HepG2 (cell line): ENCODE results near the gene WSCD2. TPM values are rescaled to one million over a fixed set of nuclear protein-coding genes. Genes with fewer than 3 reads are reported as not detected.
A peak's percentile ranks its signal among the peaks of the same experiment; 100 is the strongest.

Source experiments
- ATAC-seq: fragments of 200-7000 bp; cut with Tn5 transposase; 3 replicates; pipeline ENCODE4 v1.9.1; 2020; ENCODE audit warnings: mild to moderate bottlenecking, moderate library complexity
- BruUV-seq: library from RNA; stranded (reverse); fragments of 400-500 nt; replicated peaks from 2 replicates; lab custom pipeline; 2021; lab: Mats Ljungman, UMichigan
- CTCF ChIA-PET: fragments of 300-600 bp; formaldehyde crosslinking; extraction: SDS; loops from one replicate; lab custom pipeline; 2021; ENCODE audit warnings: low total read pairs, inconsistent platforms, low intra/inter-chr PET ratio; lab: Yijun Ruan, JAX
- POLR2A ChIA-PET: fragments of 350-600 bp; sonication (Branson Sonifier 250); formaldehyde crosslinking; loops from one replicate; lab custom pipeline; 2020; ENCODE audit warnings: antibody characterized with exemption, inconsistent platforms; lab: Yijun Ruan, JAX
- DNase-seq: peaks from one replicate; pipeline ENCODE4 v3.0.0-alpha.2; 2015; ENCODE audit warnings: low spot score
- FAIRE-seq: peaks from 3 replicates; lab custom pipeline; 2011; peaks lifted over from hg19 to GRCh38; lab: Jason Lieb, UNC
- H2AFZ ChIP-seq: one replicate; pipeline ENCODE4 v1.6.1; 2011; ENCODE audit warnings: low read length, inconsistent platforms
- H3K27ac ChIP-seq: fragments of 300-600 bp; 3 replicates; pipeline ENCODE4 v1.8.0; 2011; ENCODE audit warnings: mixed run types, mild to moderate bottlenecking, mixed read lengths, low read length, inconsistent platforms; ENCODE audit not compliant: insufficient read depth; ENCODE audit errors: extremely low read length
- H3K27me3 ChIP-seq, 2 experiments: fragments of 200-600 bp in 1 of 2; 2 replicates in 1 of 2; 3 replicates in 1 of 2; pipeline versions ENCODE4 v1.6.0 to v1.8.0; 2011; ENCODE audit warnings: low read length in 2 of 2, mild to moderate bottlenecking in 2 of 2, moderate library complexity in 2 of 2, inconsistent platforms in 1 of 2; ENCODE audit not compliant: insufficient read depth in 2 of 2, control insufficient read depth in 1 of 2
- H3K36me3 ChIP-seq, 2 experiments: fragments of 200-600 bp in 1 of 2; replicated peaks in 1 of 2; 2 replicates in 1 of 2; 3 replicates in 1 of 2; pipeline versions ENCODE4 v1.5.1 to v1.8.0; 2011; ENCODE audit warnings: low read length in 2 of 2, inconsistent platforms in 1 of 2; ENCODE audit not compliant: insufficient read depth in 2 of 2, control insufficient read depth in 1 of 2
- H3K4me1 ChIP-seq: 2 replicates; pipeline ENCODE4 v1.5.1; 2012; ENCODE audit warnings: low read length, inconsistent platforms; ENCODE audit not compliant: insufficient read depth
- H3K4me2 ChIP-seq: 2 replicates; pipeline ENCODE4 v1.6.0; 2011; ENCODE audit warnings: low read depth, low read length, inconsistent platforms
- H3K4me3 ChIP-seq, 3 experiments: fragments of 200-600 bp in 1 of 3; sonication (generic), shearing (Covaris generic) in 1 of 3; replicated peaks in 1 of 3; 2 replicates each; pipeline ENCODE4 v1.5.1; 2011 to 2016; ENCODE audit warnings: low read length in 3 of 3, inconsistent platforms in 2 of 3, low read depth in 2 of 3, mild to moderate bottlenecking in 2 of 3, control low read depth in 1 of 3, mixed read lengths in 1 of 3; ENCODE audit not compliant: insufficient read depth in 1 of 3
- H3K79me2 ChIP-seq: one replicate; pipeline ENCODE4 v1.6.1; 2011; ENCODE audit warnings: low read length, inconsistent platforms; ENCODE audit not compliant: insufficient read depth
- H3K9ac ChIP-seq: 2 replicates; pipeline ENCODE4 v1.6.0; 2011; ENCODE audit warnings: mild to moderate bottlenecking, low read depth, low read length, inconsistent platforms; ENCODE audit not compliant: insufficient read depth
- H3K9me3 ChIP-seq: 2 replicates; pipeline ENCODE4 v1.5.1; 2012; ENCODE audit warnings: mild to moderate bottlenecking, low read length
- H4K20me1 ChIP-seq: 2 replicates; pipeline ENCODE4 v1.6.0; 2011; ENCODE audit warnings: inconsistent platforms, mild to moderate bottlenecking, low read length, moderate library complexity; ENCODE audit not compliant: insufficient read depth
- FOXA1 ChIP-seq, 2 experiments: fragments of 450-650 bp in 1 of 2; sonication (generic) in 1 of 2; formaldehyde crosslinking in 1 of 2; IDR thresholded peaks; 2 replicates each; pipeline versions ENCODE4 v1.4.0 to v1.6.1; 2016 to 2020; ENCODE audit warnings: missing genetic modification reagents in 1 of 2
- JUN ChIP-seq: sonication (generic); formaldehyde crosslinking; IDR thresholded peaks from 2 replicates; pipeline ENCODE4 v1.4.0; 2020; ENCODE audit warnings: mild to moderate bottlenecking, missing genetic modification reagents
- MAFF ChIP-seq: IDR thresholded peaks from 2 replicates; pipeline ENCODE4 v1.6.1; 2011; ENCODE audit warnings: low read depth, low read length, improper control_type of control experiment
- MAFK ChIP-seq, 2 experiments: IDR thresholded peaks in 1 of 2; conservative IDR thresholded peaks in 1 of 2; 2 replicates each; pipeline ENCODE4 v1.6.1; 2011; ENCODE audit warnings: improper control_type of control experiment in 2 of 2, low read length in 2 of 2
- MED13 ChIP-seq: sonication (generic); formaldehyde crosslinking; IDR thresholded peaks from 2 replicates; pipeline ENCODE4 v1.5.0; 2020; ENCODE audit warnings: missing genetic modification reagents
- MED8 ChIP-seq: sonication (generic); formaldehyde crosslinking; IDR thresholded peaks from 2 replicates; pipeline ENCODE4 v1.8.1; 2023; ENCODE audit warnings: mild to moderate bottlenecking, missing genetic modification reagents; ENCODE audit not compliant: insufficient replicate concordance
- MYC ChIP-seq: sonication (generic); formaldehyde crosslinking; IDR thresholded peaks from 2 replicates; pipeline ENCODE4 v1.9.0; 2021; ENCODE audit warnings: missing genetic modification reagents, borderline replicate concordance
- ZNF296 ChIP-seq: sonication (generic); formaldehyde crosslinking; conservative IDR thresholded peaks from 2 replicates; pipeline ENCODE4 v1.5.0; 2020; ENCODE audit warnings: mild to moderate bottlenecking, missing genetic modification reagents
- ZNF652 ChIP-seq: IDR thresholded peaks from 2 replicates; pipeline ENCODE4 v1.6.1; 2016; ENCODE audit warnings: low read depth, borderline replicate concordance
- ZNF720 ChIP-seq: sonication (generic); formaldehyde crosslinking; IDR thresholded peaks from 2 replicates; pipeline ENCODE4 v1.4.0; 2020; ENCODE audit warnings: missing genetic modification reagents
- ZNF749 ChIP-seq: sonication (generic); formaldehyde crosslinking; IDR thresholded peaks from 2 replicates; pipeline ENCODE4 v1.8.0; 2022; ENCODE audit warnings: mild to moderate bottlenecking, missing genetic modification reagents, moderate library complexity, borderline replicate concordance
- ZNF784 ChIP-seq: sonication (generic); formaldehyde crosslinking; IDR thresholded peaks from 2 replicates; pipeline ENCODE4 v1.5.1; 2020; ENCODE audit warnings: missing genetic modification reagents, mild to moderate bottlenecking, borderline replicate concordance
- ZNF883 ChIP-seq: sonication (generic); formaldehyde crosslinking; IDR thresholded peaks from 2 replicates; pipeline ENCODE4 v1.5.1; 2020; ENCODE audit warnings: mild to moderate bottlenecking, missing genetic modification reagents; ENCODE audit errors: not compliant biosample characterization
- ZSCAN5A ChIP-seq: sonication (generic); formaldehyde crosslinking; IDR thresholded peaks from 2 replicates; pipeline ENCODE4 v1.8.0; 2022; ENCODE audit warnings: mild to moderate bottlenecking, missing genetic modification reagents, borderline replicate concordance
- WGBS: methylation state at CpG from one replicate; pipeline ENCODE4 v1.1.6; 2017; ENCODE audit warnings: low lambda C conversion rate; 5-methylcytosine and 5-hydroxymethylcytosine counted together
- in situ Hi-C: cut with HindIII; loops from 2 replicates; pipeline ENCODE4 v1.10.0; 2017; ENCODE audit warnings: low pct_unique_long_range_greater_than_20kb; ENCODE audit not compliant: extremely low pct_ligation_motif_present
- intact Hi-C: fragments of 100-400 bp; cut with micrococcal nuclease; formaldehyde crosslinking; loops from one replicate; pipeline ENCODE4 v1.10.0; 2022; ENCODE audit not compliant: unreplicated experiment
- polyA plus RNA-seq, 8 experiments: library from polyadenylated mRNA; depleted of rRNA in 3 of 8; stranded (reverse) in 7 of 8; unstranded in 1 of 8; fragments of >200 nt; fragmentation: Illumina TruSeq in 4 of 8; extraction: Trizol in 4 of 8; gene quantifications; 2 replicates each; pipeline versions ENCODE4 v1.2.1 to v1.2.3, GENCODE V29; 2011 to 2016; ENCODE audit warnings: low read depth in 4 of 8, missing spikeins in 1 of 8, mixed read lengths in 1 of 8; ENCODE audit not compliant: insufficient read depth in 1 of 8
- total RNA-seq, 5 experiments: library from RNA; depleted of rRNA; stranded (reverse); fragments of >200 nt; fragmentation: Illumina TruSeq; extraction: Trizol; gene quantifications; 2 replicates each; pipeline ENCODE4 v1.2.3, GENCODE V29; 2016; ENCODE audit warnings: low read depth in 1 of 5
- TF ChIP-seq, protein P1 (sequence below): sonication (generic); formaldehyde crosslinking; conservative IDR thresholded peaks from 2 replicates; pipeline ENCODE4 v1.8.0; 2022; ENCODE audit warnings: missing genetic modification reagents
- TF ChIP-seq, protein P2 (sequence below): sonication (generic); formaldehyde crosslinking; IDR thresholded peaks from 2 replicates; pipeline ENCODE4 v1.8.1; 2023; ENCODE audit warnings: mild to moderate bottlenecking, inconsistent platforms, moderate library complexity, missing genetic modification reagents, borderline replicate concordance

WSCD2 gene
- total and polyA plus RNA-seq, 2 of the 13 experiments (the other 11 are each of a cell fraction or from before 2014, with no cell fraction given), result not detected

GRCh38 chr12:108196319-108196718 is 67.2 kb downstream of the WSCD2 start:
- Histone ChIP-seq H2AFZ (no peak overlapping the region), H3K4me1 (no peaks in the 10 kb centered on the region), H3K9me3 (no peaks in the 10 kb centered on the region), H4K20me1 (no peaks in the 10 kb centered on the region), H3K36me3 (no peaks in the 10 kb centered on the region), H3K79me2 (no peaks in the 10 kb centered on the region), H3K27me3 (no peaks in the 10 kb centered on the region), H3K4me2 (no peak overlapping the region), H3K9ac (no peak overlapping the region), H3K27ac (no peak overlapping the region), H3K4me3 (no peak overlapping the region)
- in situ Hi-C loops, result loop anchor here (25.0 kb wide), 1 partner anchor 209 kb away; no protein-coding TSS in a partner anchor
- 0% methylated on average over 1 of the region's 1 CpG for WGBS
- FAIRE-seq (no peak), ATAC-seq (no peak), DNase-seq (no peak)
- intact Hi-C loops, result no loop called here
- ChIA-PET CTCF (no interaction called here), POLR2A (no interaction called here)
- no TSS peak for BruUV-seq
- TF ChIP-seq ZSCAN5A, result no peak
- TF ChIP-seq JUN (CRISPR knock-in tag), result no peak
- TF ChIP-seq, protein P1, sequence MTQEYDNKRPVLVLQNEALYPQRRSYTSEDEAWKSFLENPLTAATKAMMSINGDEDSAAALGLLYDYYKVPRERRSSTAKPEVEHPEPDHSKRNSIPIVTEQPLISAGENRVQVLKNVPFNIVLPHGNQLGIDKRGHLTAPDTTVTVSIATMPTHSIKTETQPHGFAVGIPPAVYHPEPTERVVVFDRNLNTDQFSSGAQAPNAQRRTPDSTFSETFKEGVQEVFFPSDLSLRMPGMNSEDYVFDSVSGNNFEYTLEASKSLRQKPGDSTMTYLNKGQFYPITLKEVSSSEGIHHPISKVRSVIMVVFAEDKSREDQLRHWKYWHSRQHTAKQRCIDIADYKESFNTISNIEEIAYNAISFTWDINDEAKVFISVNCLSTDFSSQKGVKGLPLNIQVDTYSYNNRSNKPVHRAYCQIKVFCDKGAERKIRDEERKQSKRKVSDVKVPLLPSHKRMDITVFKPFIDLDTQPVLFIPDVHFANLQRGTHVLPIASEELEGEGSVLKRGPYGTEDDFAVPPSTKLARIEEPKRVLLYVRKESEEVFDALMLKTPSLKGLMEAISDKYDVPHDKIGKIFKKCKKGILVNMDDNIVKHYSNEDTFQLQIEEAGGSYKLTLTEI (CRISPR knock-in tag), result no peak
- peak; percentile 34; the same call in 1 of the 2 replicates for TF ChIP-seq MAFF
- no peak for TF ChIP-seq MED13 (CRISPR knock-in tag)
- no peak for TF ChIP-seq ZNF749
- TF ChIP-seq ZNF720, result no peak
- no peak for TF ChIP-seq FOXA1 (IDR thresholded peaks at IDR 0.05)
- TF ChIP-seq FOXA1 (CRISPR knock-in tag; IDR thresholded peaks at IDR 0.05), result no peak
- TF ChIP-seq MAFK (conservative IDR thresholded peaks at IDR 0.05 in 1 of 2, IDR thresholded peaks at IDR 0.05 in 1 of 2; ENCODE audit: low read length in 2 of 2), result peak; percentile 49 to 69; a peak in 3 of 4 replicates
- TF ChIP-seq MED8, result no peak
- no peak for TF ChIP-seq ZNF883 (CRISPR knock-in tag)
- TF ChIP-seq ZNF652 (CRISPR knock-in tag), result no peak
- TF ChIP-seq ZNF784 (CRISPR knock-in tag), result no peak
- no peak for TF ChIP-seq ZNF296 (CRISPR knock-in tag)
- TF ChIP-seq, protein P2, sequence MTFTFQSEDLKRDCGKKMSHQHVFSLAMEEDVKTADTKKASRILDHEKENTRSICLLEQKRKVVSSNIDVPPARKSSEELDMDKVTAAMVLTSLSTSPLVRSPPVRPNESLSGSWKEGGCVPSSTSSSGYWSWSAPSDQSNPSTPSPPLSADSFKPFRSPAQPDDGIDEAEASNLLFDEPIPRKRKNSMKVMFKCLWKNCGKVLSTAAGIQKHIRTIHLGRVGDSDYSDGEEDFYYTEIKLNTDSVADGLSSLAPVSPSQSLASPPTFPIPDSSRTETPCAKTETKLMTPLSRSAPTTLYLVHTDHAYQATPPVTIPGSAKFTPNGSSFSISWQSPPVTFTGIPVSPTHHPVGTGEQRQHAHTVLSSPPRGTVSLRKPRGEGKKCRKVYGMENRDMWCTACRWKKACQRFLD, result no peak
- no peak for TF ChIP-seq MYC
